ENCODE data around the gene SULT1C3. TPM values are rescaled to one million over a fixed set of nuclear protein-coding genes. Genes with fewer than 3 reads are reported as not detected.

The SULT1C3 gene
- not detected in 5 replicates for total RNA-seq (2022; extraction: Qiagen RNA extraction)

DNA sequence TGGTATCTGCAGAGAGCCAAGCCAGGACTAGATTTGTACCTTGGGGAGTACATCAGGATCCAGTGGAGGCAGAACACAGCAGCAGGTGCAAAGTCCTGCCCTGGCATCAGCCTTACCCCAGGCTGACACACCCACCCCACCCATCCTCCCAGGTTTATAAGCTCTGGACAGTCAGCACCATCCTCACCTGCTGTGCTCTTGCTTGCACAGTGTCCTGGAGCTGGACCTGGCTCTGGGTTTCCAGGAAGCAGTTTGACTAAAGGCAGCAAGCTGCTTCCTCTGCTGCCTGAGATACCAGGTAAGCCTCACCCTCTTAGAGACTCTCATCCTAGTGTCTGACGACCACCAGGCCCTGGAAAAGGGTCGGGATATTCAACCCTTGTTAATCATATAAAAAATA, at the start of gene SULT1C3:
Gene SULT1C3 (plus strand): TSS at position 183 of the 400 bp plus-strand sequence. CDS start 7,227 bp downstream, outside the sequence.

DNA sequence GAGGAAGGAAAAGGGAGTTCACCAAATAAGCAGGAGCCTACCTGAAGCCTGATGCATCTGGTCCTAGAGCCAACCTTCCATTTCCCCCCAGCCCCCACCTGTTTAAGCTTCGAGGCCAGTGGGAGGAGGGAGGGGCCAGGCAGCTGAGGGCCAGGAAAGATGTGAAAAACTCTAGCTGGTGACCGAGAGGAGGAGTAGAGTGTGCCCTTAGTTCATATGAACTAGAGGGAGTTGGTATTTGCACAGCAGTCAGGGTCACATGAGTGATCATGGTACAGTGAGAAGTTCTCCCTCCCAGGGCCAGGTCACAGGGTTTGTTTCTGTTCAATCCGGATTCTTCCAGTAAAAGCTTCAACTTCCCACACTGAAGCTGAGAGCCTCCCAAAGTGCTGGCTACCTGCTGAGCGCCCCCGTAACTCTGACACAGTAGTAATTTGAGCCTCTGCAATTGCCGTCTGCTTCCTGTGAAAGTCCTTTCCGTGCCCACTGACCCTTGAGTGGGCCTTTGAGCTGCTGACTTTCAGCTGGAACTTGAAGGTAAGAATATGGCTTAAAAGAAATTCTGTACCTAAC, 48.9 kb downstream of the SULT1C3 start, which contains the start of gene SULT1C2:
Gene SULT1C2 (plus strand): TSS at position 362 of the 573 bp plus-strand sequence. CDS start 4,773 bp downstream, outside the sequence.

Other genes with a start within 250 kb of the SULT1C3 start
- 0.33 to 0.65 TPM (median 0.41 TPM) in 5 replicates for gene SULT1C2, start 48.9 kb downstream of the SULT1C3 start, total RNA-seq (2022; extraction: Qiagen RNA extraction)
- gene SULT1C4, start 138.0 kb downstream of the SULT1C3 start, total RNA-seq (2022; extraction: Qiagen RNA extraction): not detected in 5 replicates
- 9.9 to 19.8 TPM (median 17.0 TPM) in 5 replicates for gene GCC2, start 209.2 kb downstream of the SULT1C3 start, total RNA-seq (2022; extraction: Qiagen RNA extraction)

Data from A549 treated with dexamethasone at 1 μM for 4 hours (cell line).